ENCODE data around the gene ENOPH1. TPM values are rescaled to one million over a fixed set of nuclear protein-coding genes. Genes with fewer than 3 reads are reported as not detected.

Gene ENOPH1
- polyA plus RNA-seq, 1 donor, result 69.0 TPM

DNA sequence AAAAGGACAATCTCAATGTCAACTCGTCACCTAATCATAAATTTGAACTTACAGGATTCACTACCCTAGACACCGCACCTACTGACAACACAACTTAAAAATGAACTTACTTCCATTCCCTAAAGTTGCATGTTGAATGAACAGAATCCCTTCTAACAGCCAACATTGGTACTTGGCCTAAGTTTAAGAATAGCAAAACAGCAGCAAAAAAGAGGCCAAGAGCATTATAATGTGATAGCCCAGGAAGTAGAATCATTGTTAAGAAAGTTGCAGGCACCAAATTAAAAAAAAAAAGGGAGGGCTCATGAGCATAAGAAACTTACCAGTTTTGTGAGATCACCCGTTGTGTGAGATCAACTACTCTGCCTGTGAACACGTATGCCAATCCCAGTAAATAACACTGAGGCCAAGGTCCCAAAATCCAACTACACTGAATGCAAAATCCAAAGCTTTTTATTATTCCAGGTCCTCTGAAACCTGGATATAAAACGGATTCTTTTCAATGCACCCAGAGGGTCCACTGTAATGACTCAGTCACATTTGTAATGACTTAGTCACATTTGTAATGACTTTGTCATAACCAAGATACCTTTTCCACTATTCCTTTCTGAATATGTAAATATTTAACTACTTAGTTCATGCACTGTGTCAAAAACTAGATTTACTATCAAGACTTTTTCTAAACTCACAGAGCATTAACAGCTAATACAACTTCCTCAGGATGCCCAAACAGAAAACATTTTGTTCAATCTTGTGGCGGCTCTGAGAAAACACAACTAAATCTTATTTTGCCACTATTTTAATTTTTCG, 6.9 kb upstream of the ENOPH1 start:
- DNase-seq, result no peak

DNA sequence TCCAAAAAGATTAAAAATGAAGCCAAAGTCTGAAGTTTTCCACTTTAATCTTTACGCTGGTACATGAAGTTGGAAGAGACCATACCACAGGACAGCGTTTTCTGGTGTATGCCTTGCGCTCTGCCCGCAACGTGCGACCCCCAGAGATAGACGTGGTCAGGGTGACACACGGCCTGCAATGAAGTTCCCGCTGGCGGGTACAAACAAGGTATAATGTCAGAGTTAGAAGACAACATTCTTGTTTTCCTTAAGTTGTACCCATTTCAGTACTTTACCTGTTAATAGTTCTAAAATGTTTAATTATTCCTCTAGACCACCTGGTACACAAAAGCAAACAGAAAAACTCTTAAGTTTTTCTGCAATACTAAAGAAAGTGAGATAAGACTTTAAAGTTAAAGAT, 4.9 kb upstream of the ENOPH1 start:
- DNase-seq, result no peak

DNA sequence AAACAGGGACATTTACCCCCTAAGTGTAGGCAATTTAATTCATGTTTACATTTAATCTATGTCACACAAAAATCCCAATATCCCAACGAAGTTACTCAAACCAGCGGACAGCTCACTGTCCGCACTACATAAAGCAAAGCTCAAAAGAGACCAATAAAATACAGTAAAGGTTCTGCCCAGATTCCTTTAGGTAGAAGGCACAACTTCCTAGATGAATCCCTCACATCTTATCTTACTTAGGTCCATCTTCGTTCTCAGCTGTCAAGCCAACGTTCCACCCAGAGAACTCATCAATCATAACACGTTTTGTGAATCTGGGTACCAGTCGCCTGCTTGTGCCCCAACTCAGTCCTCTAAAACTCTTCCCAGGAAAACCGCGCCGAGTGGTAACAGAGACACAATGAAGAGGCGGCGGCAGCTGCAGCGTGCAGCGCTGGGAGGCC, 1.8 kb upstream of the ENOPH1 start:
- no peak for DNase-seq

DNA sequence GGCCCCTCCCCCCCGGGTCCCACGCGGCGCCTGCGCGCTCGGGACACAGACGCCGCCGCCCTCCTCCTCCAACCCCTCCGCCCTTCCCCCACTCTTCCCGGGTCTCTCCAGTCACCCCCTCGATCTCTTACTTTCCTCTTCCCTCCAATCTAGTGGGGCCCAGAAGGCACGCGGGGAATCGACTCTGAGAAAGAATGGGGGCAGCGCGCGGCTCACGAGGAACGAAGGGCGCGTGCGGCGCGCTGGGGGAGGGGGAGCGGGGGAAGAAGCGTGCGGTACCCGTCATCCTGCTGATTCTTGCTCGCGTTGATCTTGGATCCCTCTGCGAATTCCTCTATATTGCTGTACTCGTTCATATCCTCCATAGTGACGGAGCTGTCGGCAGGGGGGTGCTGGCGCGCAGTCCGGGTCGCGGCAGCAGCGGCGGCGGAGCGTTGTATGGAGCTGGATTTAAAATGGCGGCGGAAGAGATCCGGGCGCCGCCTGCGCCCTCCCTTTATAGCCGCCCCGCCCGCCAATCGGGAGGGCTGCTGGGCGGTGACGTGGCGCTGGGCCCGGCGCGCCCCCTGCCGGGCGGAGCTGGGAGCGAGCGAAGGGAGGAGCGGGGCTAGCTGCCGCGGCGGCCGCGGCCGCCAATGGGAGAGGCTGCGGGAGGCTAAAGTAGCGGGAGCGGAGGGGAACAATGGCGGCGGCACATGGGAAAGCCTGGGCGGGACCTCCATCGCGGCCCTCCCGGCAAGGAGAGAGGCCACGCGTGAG, 1.2 kb upstream of the ENOPH1 start:
- peak; percentile 96 for DNase-seq

DNA sequence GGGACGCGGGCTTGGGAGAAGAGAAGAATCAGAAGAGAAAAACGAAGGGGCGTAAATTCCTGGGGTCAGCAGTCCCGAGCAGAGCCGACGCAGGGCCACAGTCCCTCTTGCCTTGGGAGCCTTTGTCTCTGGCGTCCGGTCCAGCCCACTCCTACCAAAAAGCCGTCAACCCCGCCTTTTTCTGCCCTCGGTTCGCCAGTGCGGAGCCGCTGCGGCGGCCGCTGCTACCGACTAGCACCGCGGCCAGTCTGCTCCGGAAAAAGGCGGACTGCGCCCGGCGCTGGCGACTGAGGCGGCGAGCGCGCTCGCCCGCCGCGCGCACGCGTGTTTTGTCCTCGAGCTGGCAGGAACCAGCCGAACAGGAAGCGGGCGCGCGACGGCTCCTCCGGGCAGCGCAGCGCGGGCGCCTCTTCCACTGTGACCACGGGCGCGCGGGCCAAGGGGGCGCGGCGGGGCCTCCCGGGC, 630 bp upstream of the ENOPH1 start:
- no peak for DNase-seq

DNA sequence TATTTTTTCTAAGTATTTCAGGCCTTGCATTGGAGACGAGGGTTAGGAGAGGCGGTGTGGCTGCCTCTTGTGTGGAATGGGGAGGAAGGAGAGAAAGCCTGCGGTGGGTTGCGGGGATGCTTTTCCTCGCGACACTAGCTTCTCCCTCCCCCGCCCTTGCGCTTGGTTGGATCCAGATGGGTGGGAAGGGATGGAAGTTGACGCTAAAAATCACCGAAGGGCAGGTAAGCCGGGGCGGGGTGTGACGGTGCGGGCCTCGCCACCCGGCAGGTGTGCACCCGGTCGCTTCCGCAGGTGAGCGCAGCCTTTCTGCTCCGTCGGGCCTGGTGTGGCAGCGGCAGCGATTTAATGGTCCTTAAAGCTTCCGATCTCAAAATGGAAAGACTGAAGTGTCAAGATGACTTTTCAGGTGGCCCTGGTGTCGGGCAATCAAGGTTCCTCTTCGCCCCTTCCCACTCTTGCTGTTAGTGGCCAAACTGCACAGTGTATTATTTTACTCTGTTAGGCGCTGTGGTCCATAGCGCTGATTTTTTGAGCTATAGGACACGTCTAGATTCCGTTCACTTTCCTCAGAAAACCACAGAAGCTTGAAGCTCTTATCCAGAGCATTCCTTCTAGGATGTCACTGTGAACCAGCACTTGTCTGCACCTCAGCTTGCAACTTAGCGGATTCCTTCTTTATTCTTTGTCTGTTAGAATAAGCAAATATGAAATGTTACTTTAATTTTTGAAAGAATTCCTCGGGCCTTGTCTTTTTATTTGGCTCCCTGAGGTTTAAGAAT, 765 bp downstream of the ENOPH1 start:
- DNase-seq, result peak; percentile 5

DNA sequence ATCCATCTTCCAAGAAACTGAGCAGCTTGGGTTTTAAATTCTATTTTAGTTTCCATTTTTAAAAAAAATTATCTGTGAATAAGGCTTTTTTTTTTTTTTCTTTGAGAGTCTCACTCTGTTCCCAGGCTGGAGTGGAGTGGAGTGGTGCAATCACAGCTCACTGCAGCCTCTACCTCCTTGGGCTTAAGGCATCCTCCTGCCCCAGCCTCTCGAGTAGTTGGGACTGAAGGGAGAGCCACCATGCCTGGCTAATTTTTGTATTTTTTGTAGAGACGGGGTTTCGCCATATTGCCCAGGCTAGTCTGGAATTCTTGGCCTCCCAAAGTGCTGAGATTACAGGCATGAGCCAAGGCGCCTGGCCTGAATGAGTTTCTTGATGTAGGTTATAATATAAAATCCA, 1.4 kb downstream of the ENOPH1 start:
- DNase-seq, result no peak

DNA sequence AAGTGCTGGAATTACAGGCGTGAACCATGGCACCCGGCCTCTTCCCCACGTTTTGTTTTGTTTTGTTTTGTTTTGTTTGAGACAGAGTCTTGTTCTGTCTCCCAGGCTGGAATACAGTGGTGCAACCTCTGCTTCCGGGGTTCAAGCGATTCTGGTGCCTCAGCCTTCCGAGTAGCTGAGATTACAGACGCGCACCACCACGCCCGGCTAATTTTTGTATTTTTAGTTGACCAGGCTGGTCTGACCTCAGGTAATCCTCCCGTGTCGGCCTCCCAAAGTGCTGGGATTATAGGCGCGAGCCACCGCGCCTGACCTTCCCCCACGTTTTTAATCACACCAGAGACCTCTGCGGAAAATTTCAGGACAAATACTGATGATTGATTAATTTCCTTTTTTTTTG, 2.2 kb downstream of the ENOPH1 start:
- DNase-seq, result no peak

DNA sequence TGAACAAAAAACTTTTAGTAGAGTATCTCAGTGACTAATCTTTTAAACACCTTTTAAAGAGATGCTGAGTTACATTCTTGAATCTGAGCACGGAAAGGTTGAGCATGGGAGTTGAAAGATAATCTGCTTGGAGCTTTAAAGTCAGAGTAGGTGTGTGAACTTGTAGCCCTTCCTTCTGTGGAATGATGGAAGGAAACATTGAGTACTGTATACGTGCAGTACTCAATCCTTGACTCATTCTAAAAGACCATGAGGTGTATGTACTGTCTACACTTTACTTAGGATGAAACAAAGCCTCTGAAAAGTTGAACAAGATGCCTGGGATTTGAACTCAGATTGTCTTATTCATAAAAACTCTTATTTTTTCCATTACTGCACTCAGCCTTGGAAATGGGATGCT, 3.4 kb downstream of the ENOPH1 start:
- DNase-seq, result no peak

DNA sequence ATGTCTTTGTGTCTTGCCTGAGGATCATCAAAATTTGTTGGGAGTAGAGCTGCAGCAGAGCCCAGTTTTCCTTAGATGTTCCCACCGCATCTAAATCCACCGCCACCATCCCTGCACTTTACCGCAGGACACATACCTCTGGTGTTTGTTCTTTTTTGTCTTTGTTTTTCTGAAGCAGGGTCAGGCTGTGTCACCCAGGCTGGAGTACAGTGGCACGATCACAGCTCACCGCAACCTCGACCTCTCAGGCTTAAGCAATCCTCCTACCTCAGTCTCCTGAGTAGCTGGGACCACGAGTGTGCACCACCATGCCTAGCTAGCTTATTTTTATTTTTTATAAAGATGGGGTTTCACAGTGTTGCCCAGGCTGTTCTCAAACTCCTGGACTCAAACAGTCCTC, 4.6 kb downstream of the ENOPH1 start:
- DNase-seq, result no peak

DNA sequence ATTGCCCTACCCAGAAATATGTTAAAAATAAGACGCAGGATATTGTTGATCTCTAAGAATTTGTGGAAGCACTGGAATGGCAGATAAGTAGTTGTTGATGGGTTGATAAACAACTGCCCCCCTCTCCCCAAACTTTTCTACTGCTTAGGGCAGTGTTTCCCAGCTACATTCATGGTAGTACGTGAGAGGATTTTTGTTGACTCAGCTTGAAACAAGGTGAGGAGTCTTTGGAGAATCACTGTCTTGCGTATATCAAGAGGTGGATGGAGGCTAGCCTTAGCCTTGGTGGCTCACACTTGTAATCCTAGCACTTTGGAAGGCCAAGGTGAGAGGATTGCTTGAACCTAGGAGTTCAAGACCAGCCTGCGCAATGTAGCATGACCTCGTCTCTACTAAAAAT, 5.7 kb downstream of the ENOPH1 start:
- no peak for DNase-seq

DNA sequence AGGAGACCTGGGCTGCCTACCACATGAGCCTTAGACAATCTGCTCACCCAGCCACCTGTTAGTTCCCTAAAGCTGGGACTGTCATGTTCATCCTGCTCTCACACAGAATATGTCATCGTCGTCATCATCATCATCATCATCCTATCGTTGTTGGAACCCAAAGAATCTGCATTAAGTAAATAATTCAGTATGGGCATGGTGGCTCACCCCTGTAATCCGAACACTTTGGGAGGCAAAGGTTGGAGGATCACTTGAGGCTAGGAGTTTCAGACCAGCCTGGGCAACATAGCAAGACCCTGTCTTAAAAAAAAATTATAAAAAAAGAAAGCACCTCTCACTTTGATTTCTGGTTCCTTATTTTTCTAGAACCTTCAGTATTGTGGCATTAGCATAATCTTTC, 6.4 kb downstream of the ENOPH1 start:
- no peak for DNase-seq

DNA sequence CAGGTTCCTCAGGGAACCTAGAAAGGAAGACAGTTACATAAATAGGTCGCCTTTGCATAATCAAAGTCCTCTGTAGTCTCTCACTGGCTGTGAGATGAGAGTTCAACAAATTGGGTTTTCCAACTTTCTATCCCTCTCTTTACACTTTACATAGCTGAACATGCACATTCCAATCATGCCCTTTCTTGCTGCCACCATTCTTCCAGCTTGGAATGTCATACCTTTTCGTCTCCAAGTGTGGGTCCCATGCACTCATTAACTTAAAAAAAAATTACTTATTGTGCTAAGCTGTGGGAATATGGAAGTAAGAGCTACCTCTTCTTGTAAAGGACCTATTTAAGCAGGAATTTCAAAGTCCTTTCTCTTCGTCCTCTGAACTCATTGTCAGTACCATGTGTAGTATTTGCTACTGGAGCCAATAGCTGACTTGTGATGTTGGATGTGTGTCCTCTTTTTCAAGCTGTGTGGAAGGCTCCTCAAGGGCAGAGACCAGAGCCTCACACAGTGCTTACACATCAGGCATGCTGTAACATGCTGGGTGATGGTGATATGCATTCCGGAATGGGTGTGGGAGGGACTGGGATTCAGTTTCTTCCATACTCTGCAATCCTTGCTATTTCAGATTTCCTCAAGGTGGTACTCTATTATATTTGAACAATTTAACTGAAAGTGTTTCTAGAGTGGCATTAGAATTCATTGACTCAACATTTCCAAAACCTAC, 7.1 kb downstream of the ENOPH1 start:
- DNase-seq, result no peak

DNA sequence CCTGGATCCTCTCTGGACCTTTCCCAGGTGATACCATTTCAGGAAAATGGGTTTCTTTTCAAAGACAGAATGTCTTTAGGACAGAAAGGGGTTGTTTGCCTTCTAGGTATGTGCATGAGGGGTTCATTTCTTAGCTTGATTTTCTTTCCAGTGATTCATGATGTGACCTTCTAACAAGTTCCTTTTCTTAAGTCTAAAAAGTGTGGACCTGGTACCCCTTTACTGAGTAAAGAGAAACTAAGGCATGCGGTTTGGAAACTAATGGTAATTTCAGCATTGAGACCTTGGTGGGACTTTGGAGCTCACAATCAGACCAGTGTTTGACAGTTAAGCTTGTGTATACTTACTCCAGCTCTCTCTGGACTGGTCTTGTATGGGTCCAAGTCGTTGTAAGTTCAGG, 8.7 kb downstream of the ENOPH1 start:
- no peak for DNase-seq

DNA sequence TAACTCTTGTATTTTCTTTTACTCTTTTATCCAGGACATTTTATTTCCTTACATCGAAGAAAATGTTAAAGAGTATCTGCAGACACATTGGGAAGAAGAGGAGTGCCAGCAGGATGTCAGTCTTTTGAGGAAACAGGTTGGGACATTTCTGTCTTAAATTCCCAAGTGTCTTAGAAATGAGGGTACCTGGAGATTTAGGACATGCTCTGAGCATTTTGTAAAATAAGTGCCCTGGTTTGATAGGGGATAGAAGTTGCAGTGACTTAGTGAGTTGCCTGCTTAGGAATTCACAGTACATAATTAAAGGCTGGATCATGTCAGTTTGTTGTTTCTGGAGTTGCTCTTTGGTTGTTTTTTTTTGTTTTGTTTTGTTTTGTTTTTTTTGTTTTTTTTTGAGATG, 17.5 kb downstream of the ENOPH1 start:
- no peak for DNase-seq

DNA sequence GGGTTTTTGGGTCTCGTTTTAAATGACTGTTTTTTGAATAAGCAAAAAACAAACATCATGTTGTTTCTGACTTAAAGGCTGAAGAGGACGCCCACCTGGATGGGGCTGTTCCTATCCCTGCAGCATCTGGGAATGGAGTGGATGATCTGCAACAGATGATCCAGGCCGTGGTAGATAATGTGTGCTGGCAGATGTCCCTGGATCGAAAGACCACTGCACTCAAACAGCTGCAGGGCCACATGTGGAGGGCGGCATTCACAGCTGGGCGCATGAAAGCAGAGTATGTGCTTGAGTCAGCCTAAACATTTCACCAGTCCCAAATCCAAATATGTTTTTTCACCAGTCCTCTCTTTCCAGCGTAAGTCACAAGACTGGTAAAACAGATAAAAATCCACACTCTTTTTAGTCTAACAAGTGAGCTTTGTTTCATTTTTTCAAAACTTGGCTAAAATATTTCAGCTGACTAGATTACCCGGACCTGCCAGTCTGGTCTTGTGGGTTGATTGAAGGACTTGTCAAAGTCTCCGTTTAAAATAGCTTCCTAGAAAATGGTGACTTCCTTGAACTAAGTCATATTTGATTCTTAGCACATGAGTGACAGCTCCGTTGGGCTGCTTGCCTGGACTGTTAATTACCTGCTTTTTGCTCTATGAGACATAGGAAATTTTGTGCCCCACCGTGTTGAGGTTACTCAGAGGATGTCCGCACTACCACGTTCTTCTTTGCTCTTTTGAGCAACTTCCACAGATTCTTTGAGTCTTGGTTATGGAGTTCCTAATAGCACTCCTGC, 20.8 kb downstream of the ENOPH1 start:
- DNase-seq, result no peak

DNA sequence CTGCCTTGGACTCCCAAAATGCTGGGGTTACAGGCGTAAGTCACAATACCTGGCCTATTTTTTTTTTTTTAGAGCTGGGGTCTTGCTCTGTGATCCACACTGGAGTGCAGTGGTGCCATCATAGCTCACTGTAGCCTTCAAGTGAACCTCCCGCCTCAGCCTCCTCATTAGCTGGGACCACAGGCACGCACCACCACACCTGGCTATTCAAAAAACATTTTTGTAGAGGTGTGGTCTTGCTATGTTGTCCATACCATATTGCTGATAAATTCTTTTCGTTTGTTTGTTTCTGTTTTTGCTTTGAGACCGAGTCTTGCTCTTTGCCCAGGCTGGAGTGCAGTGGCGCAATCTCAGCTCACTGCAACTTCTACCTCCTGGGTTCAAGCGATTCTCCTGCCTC, 21.6 kb downstream of the ENOPH1 start:
- no peak for DNase-seq

DNA sequence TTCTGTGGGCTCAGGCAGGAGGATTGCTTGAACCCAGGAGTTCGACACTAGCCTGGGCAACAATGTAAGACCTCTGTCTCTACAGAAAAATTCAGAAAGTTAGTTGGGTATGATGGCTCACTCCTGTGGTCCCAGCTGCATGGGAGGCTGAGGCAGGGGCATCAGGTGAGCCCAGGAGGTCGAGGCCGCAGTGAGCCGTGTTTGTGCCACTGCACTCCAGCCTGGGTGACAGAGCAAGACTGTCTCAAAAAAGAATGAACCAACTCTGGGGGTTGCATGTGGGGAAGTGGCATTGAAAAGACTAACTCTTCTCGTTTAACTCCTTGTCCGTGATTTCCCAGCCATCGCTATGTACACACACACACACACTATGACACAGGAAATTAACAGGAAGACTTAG, 26.9 kb downstream of the ENOPH1 start:
- DNase-seq, result no peak

DNA sequence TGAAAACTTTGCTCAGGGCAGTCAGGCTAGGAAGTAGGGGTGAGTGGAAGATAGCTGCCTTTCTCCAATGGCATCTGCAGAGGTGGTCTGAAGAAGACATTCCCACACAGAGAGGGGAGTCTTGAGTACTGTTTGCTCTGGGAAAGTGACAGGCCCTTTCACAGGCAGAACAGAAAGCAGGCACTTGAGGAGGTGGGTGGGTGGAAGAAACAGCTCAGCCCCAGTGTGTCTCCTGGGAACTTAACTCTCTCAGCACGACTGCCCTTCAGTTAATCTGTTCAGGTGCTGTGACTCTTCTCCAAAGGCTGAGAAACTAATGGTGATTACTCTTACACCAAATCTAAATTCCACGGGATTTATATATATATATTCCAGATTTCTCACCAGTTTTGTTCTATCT, 28.3 kb downstream of the ENOPH1 start:
- DNase-seq, result no peak

DNA sequence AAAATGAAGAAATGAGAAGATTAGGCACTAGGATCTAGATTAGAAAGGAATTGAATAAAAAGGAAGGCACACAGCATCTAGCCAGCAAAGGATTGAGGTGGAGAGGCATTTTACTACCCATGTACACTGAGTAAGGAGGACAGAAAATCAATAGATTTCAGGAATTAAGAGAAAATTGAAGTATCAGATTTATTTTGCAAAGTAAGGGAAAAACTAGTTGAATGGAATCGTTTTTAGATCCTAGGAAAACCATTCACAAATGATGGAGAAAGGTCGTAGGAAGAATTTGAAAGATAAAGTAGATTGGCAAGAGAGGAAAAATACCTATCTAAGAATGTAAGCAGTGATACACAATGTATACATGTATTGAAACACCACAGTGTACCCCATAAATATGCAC, 31.3 kb downstream of the ENOPH1 start:
- DNase-seq, result no peak

DNA sequence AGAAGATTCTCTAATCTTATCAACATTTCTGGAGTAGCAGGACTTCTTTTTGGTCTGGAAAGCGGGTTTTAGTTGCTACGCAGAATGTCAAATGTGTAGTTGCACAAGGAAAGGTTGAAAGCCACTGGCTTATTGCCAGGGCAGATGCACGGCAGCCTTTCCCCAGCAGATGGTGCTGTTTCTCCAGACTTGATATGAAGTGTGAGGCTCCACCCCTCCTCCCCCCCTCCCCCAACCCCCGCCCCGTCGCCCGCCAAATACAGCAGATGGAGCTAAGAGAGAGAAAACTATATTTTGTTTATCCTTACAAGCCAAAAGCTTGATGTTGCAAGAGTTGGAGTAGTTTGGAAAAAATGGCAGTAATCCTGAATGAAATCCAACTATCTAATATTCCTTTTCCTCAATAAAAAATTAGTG, 32.0 kb downstream of the ENOPH1 start:
- DNase-seq, result peak; percentile 87

Data from left kidney (tissue), 2 donors.